Sigmoid colon (tissue), 4 donors: Measurements from ENCODE around the gene MSANTD3.

Experiments used
- CTCF ChIP-seq, 4 experiments: fragments of 450-650 bp in 3 of 4; fragments of 200-600 bp in 1 of 4; IDR thresholded peaks; one replicate each; pipeline ENCODE4 v1.5.1; 2016 to 2019; ENCODE audit warnings: antibody characterized with exemption in 4 of 4, mild to moderate bottlenecking in 3 of 4, moderate library complexity in 2 of 4
- EP300 ChIP-seq, 4 donors: sonication (generic); formaldehyde crosslinking; IDR thresholded peaks; one replicate each; pipeline ENCODE4 v1.6.1; 2017; ENCODE audit warnings: antibody characterized with exemption in 4 of 4
- POLR2A ChIP-seq, 2 donors: fragments of 450-650 bp; IDR thresholded peaks; one replicate each; pipeline ENCODE4 v1.6.1; 2016; ENCODE audit warnings: antibody characterized with exemption in 2 of 2, mild to moderate bottlenecking in 2 of 2, moderate library complexity in 2 of 2
- POLR2AphosphoS5 ChIP-seq, 4 donors: sonication (generic); formaldehyde crosslinking; IDR thresholded peaks; one replicate each; pipeline ENCODE4 v1.6.1; 2017; ENCODE audit warnings: antibody characterized with exemption in 4 of 4

DNA sequence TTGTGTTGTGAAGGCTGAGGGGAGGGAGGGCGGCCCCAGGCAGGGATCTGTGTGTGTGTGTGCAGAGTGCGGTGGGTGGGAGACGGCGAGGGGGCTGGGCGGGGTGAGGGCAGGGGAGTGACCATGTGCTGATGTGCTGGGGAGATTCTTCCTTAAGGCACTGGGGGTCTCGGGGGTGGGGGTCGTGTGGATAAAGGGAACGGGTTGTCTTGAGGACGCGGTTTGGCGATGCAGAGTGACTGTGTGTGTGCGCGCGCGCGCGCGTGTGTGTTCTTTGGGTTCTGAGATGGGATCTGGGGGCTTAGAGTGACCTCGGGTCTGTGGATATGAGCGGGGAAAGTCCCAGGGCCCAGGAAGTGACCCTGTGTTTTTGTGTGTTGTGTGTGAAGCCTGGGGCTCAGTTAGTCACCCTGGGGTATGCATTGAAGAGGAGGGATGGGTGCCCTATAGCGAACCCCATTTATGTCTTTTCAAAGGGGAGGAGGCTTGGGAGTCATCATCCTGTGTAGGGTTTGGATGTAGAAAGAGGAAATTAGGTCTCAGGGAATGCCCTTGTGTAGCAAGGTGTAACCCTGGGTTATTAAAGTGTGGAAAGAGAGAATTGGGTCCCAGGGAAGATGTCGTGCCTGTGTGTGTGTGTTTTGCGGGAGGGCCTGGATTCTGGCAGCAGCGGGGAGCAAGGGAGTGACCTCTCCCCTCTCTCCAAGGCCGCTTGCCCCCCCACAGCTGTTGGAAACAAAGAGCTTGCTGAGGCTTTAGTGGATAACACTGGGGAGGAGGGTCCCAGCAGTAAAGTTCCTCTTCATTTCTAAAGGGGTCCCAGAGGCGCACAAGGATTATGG lies 47.4 kb downstream of the MSANTD3 start:
- TF ChIP-seq CTCF (IDR thresholded peaks at IDR 0.05): no peak
- no peak for TF ChIP-seq POLR2AphosphoS5 (IDR thresholded peaks at IDR 0.05)
- no peak for TF ChIP-seq POLR2A (IDR thresholded peaks at IDR 0.05)
- no peak for TF ChIP-seq EP300 (IDR thresholded peaks at IDR 0.05)
